Measurements from ENCODE around the gene GFOD2. TPM values are rescaled to one million over a fixed set of nuclear protein-coding genes. Genes with fewer than 3 reads are reported as not detected.

The GFOD2 gene
- total and polyA plus RNA-seq, 2 of the 8 experiments (the other 6 are each of a cell fraction or from before 2014, with no cell fraction given): 21.4 to 33.2 TPM

DNA sequence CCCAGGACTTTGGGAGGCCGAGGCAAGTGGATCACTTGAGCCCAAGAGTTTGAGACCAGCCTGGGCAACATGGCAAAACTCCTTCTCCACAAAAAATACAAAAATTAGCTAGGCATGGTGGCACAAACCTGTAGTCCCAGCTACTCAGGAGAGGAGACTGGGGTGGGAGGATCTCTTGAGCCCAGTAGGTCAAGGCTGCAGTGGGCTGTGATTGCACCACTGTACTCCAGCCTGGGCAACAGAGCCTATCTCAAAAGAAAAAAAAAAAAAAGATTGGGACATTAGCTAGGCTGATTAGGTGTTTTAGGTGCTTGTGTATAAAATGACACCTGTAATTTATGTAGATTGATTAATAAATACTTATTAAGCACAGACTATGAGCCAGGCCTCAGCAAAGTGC lies 10.1 kb downstream of the GFOD2 start (continued):
- TF ChIP-seq, protein P1, sequence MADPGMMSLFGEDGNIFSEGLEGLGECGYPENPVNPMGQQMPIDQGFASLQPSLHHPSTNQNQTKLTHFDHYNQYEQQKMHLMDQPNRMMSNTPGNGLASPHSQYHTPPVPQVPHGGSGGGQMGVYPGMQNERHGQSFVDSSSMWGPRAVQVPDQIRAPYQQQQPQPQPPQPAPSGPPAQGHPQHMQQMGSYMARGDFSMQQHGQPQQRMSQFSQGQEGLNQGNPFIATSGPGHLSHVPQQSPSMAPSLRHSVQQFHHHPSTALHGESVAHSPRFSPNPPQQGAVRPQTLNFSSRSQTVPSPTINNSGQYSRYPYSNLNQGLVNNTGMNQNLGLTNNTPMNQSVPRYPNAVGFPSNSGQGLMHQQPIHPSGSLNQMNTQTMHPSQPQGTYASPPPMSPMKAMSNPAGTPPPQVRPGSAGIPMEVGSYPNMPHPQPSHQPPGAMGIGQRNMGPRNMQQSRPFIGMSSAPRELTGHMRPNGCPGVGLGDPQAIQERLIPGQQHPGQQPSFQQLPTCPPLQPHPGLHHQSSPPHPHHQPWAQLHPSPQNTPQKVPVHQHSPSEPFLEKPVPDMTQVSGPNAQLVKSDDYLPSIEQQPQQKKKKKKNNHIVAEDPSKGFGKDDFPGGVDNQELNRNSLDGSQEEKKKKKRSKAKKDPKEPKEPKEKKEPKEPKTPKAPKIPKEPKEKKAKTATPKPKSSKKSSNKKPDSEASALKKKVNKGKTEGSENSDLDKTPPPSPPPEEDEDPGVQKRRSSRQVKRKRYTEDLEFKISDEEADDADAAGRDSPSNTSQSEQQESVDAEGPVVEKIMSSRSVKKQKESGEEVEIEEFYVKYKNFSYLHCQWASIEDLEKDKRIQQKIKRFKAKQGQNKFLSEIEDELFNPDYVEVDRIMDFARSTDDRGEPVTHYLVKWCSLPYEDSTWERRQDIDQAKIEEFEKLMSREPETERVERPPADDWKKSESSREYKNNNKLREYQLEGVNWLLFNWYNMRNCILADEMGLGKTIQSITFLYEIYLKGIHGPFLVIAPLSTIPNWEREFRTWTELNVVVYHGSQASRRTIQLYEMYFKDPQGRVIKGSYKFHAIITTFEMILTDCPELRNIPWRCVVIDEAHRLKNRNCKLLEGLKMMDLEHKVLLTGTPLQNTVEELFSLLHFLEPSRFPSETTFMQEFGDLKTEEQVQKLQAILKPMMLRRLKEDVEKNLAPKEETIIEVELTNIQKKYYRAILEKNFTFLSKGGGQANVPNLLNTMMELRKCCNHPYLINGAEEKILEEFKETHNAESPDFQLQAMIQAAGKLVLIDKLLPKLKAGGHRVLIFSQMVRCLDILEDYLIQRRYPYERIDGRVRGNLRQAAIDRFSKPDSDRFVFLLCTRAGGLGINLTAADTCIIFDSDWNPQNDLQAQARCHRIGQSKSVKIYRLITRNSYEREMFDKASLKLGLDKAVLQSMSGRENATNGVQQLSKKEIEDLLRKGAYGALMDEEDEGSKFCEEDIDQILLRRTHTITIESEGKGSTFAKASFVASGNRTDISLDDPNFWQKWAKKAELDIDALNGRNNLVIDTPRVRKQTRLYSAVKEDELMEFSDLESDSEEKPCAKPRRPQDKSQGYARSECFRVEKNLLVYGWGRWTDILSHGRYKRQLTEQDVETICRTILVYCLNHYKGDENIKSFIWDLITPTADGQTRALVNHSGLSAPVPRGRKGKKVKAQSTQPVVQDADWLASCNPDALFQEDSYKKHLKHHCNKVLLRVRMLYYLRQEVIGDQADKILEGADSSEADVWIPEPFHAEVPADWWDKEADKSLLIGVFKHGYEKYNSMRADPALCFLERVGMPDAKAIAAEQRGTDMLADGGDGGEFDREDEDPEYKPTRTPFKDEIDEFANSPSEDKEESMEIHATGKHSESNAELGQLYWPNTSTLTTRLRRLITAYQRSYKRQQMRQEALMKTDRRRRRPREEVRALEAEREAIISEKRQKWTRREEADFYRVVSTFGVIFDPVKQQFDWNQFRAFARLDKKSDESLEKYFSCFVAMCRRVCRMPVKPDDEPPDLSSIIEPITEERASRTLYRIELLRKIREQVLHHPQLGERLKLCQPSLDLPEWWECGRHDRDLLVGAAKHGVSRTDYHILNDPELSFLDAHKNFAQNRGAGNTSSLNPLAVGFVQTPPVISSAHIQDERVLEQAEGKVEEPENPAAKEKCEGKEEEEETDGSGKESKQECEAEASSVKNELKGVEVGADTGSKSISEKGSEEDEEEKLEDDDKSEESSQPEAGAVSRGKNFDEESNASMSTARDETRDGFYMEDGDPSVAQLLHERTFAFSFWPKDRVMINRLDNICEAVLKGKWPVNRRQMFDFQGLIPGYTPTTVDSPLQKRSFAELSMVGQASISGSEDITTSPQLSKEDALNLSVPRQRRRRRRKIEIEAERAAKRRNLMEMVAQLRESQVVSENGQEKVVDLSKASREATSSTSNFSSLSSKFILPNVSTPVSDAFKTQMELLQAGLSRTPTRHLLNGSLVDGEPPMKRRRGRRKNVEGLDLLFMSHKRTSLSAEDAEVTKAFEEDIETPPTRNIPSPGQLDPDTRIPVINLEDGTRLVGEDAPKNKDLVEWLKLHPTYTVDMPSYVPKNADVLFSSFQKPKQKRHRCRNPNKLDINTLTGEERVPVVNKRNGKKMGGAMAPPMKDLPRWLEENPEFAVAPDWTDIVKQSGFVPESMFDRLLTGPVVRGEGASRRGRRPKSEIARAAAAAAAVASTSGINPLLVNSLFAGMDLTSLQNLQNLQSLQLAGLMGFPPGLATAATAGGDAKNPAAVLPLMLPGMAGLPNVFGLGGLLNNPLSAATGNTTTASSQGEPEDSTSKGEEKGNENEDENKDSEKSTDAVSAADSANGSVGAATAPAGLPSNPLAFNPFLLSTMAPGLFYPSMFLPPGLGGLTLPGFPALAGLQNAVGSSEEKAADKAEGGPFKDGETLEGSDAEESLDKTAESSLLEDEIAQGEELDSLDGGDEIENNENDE (IDR thresholded peaks at IDR 0.05; ENCODE audit: insufficient replicate concordance, low read length): no peak
- TF ChIP-seq FOSL1 (IDR thresholded peaks at IDR 0.05; ENCODE audit: insufficient read depth, low read depth, low read length) (no peak), KDM1A (IDR thresholded peaks at IDR 0.05; ENCODE audit: borderline replicate concordance, low read length) (no peak), CHD1 (IDR thresholded peaks at IDR 0.05; ENCODE audit: low read depth, low read length) (no peak), POU5F1 (IDR thresholded peaks at IDR 0.05; ENCODE audit: low read depth, low read length) (no peak), CREB1 (IDR thresholded peaks at IDR 0.05) (no peak), HDAC2 (IDR thresholded peaks at IDR 0.05; ENCODE audit: borderline replicate concordance in 1 of 2, low read depth in 2 of 2, low read length in 2 of 2) (no peak), TBP (IDR thresholded peaks at IDR 0.05; ENCODE audit: low read depth, low read length) (no peak), ASH2L (IDR thresholded peaks at IDR 0.05; ENCODE audit: low read length) (no peak)

Data from H1 (cell line).